ENCODE measurements around the gene ADGRL4.
"Not testable (repeated sequence)": the region's sequence is repeated elsewhere in the genome, so short reads cannot be mapped to it uniquely, and the experiment has no call there.

Gene ADGRL4

DNA sequence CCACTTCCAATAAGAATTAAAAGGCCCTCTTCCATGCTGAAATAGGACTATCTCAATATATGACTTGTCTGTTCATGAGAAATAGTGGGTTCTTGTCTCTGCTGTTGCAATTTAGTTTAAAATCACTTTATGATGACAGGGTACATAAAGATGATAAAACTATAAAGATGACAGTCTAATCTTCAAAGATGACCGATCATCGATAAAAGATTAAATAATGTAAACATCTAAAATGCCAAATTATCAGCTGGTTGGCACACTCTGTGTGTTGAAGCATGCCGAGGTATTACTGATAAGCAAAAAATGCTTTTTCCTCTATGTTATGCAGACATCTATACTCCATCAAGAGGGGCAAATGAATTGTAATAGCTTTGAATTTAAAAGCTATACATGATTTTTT lies 89.5 kb downstream of the ADGRL4 start:
- no peak for ATAC-seq

DNA sequence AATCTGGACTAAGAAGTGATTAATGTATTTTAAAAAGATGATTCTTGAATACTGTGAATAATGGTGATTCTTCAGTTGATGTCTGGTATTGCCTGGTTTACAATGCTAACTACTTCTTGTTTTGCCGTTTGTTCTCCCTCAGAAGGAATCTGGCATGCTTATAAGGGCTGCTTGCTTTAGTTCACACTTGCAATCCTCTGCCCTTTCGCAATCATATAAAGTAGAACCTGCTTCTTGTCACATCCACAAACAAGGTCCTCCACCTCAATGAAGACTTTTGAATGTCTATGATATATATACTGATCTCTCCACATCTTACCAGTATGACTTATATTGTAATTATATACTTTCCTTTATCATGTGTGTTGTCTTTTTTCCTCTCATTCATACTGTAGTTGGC lies 92.6 kb downstream of the ADGRL4 start:
- ATAC-seq: no peak

DNA sequence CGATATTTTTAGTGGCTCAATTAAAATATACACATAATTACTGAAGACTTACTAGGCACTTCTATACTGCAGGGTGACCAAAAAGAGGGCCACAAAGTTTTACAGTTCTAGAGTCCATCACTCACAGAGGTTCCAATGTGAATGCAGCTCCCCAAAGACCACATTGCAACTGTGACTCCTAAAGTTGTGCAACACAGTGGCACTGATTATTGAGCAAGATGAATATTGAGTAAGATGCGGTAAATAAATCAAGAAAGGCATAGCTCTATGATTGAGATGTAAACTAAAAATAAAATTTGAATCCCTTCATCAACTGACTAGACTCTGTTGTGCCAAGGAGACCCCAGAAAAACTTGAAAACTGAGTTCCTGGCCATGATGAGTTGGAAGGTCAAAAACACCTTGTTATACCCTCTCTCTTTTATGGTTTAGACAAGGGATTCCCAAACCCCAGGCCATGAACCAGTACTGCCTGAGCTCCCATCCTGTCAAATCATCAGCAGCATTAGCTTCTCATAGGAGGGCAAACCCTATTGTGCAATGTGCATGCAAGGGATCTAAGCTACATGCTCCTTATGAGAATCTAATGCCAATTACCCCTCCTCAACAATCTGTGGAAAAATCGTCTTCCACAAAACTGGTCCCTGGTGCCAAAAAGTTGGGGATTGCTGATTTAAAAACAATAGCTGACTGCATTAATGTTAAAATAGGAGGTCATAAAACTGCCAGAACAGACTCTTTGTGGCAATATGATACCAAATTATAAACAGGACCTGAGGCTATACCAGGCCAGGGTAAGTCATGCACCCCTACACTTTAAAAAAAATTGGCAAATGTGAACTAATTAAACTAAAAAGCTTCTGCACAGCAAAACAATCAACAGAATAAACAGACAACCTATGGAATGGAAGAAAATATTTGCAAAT lies 94.3 kb downstream of the ADGRL4 start:
- ATAC-seq: no peak

DNA sequence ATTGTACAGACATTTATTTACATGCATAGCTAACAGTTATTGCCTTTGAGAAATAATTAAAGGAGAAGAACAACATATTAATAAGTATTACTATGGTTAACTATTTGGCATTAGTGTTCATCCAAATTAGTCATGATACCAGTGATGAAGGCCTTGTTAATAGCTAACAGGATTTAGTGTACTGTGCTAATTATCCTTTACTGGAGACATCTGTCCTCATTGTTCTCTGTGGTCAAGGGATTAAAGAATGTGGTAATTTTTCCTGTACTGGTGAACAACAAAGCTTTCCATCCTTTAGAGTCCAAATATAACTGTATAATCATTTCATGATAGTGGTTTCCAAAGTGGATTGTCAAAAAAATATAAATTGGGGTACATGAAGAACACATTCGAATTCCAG lies 103.9 kb downstream of the ADGRL4 start:
- ATAC-seq: no peak

DNA sequence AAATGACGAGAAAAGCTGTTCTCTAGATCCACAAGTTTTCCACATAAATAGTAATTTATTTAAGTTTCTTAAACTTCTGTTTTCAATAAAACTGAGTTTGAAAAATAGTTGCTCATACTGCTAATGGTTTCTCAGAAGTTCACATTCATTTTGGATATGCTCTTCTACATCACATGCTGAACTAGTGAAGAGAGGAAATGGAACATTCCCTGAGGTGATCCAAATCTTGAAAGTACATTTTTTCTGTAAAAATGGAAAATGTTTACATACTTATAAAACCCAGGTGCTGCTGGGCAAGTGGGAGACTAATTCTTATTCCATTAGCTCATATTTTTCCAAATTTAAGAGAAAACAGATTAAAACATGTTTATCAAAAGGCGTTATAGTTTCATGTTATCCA lies 111.7 kb downstream of the ADGRL4 start:
- ATAC-seq: no peak

DNA sequence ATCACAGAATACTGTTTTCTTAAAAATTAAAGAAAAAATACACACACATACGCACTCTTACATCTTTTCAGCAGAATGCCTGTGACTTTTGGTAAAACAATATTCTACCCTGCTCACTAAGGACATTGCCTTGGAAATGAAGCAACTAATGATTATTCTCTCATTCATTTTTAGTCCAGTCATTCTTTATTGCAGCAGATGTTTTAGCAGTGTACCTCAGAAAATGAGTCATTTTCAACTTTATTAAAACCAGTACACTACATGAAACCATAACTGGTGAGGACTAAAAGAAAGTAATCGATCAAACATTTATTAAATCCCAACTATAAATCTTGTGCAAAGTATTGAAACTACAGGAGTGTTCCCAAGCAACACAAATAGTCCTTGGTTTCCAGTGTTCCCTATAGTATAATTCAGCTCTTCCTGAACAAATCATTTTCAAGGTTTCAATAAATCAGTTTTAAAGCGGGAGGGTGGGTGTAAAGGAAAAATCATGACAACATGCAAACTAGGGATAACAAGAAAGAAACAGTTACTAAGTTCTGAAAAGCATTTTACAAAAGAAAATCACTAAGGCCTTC lies 114.2 kb downstream of the ADGRL4 start:
- ATAC-seq: no peak

DNA sequence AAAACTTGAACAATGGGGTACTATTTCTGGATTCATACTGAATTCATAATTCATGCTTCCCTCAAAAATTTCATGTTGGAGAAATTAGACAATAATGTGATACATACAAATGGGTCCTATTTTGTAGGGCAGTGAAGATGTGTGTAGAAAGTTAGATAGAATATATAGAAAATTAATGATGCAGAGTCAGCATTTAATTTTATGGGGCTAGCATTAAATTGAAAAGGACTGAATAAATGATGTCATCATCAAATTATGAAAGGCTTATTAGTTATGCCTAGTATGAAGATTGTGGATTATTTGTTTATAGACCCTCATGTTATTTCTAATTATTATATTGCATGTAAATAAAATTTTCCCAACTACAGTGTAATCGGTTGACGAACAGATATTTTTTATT lies 119.1 kb downstream of the ADGRL4 start:
- no peak for ATAC-seq

DNA sequence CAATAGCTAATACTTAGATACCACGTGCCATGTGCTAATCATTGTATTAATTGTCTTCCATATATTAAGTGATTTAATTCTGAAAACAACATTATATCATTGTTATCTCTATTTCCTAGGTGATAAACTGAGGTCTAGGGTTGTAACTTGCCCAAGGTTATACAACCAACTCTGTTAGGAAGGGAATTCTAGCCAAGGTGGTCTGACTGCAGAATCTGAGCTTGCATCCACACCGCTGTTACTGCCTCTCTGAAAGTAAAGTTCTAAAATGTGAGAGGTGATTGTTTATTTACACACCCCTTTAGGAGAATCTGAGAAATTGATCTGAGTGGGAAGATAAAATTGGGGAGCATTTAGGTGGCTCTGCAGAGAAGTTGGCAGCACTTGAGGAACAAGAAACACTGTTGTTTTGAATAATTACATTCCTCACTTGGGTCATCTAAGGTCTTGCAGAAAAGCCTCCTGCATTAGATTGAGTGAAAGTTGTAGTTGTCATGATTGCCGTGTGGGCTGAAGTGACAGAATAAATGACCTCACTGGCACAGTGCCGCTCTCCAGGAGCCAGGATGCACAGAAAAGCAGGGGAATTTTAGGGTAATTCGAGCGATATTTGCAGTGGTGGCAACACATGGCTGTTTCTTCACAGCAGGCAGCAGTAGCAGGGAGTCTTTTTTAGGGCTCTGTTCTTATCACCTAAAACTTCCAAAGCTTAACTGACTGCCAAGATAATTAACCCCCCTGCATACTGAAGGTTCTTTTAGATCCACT lies 121.7 kb downstream of the ADGRL4 start:
- ATAC-seq: no peak

DNA sequence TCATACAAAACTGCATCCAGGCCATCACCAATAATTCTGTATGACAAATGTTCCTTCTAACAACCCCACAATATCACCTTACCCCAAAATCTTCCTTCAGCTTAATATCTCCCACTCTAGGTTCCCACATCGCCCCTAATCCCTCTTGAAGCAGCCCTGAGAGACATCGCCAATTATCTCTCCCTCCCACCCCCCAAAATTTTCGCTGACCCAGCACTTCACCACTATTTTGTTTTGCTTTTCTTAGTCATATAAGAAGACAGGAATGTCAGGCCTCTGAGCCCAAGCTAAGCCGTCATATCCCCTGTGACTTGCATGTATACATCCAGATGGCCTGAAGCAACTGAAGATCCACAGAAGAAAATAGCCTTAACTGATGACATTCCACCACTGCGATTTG lies 126.3 kb downstream of the ADGRL4 start:
- ATAC-seq: no peak

DNA sequence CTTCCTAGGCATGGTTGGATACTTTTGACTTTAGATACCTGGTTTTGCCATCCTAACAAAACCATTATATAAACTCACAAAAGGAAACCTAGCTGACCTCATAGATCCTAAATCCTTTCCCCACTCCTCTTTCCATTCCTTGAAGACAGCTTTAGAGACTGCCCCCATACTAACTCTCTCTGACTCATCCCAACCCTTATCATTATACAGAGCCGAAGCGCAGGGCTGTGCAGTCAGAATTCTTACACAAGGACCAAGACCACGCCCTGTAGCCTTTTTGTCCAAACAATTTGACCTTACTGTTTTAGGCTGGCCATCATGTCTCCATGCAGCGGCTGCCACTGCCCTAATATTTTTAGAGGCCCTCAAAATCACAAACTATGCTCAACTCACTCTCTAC lies 130.5 kb downstream of the ADGRL4 start:
- ATAC-seq: not testable (repeated sequence)

DNA sequence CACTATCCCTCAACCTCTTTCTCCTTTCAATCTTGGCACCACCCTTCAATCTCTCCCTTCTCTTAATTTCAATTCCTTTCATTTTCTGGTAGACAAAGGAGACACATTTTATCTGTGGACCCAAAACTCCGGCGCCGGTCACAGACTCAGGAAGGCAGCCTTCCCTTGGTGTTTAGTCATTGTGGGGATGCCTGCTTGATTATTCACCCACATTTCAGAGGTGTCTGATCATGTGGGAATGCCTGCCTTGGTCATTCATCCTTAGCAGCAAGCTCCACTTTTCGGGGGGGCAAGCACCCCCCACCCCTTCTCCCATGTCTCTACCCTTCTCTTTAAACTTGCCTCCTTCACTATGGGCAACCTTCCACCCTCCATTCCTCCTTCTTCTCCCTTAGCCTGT lies 133.7 kb downstream of the ADGRL4 start:
- not testable (repeated sequence) for ATAC-seq

DNA sequence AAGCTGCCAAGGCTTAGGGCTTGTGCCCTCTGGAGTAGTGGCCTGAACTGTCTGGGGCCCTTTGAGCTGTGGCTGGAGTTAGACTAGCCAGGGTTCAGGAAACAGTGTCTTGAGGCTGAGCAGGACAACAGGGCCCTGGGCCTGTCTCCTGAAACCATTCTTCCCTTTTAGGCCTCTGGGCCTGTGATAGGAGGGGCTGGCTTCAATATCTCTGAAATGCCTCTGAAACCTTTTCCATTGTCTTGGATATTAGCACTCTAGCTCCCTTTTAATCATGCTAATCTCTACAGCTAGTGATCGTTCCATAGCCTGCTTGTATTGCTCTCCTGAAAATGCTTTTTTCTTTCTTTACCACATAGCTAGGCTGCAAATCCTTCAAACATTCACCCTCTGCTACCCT lies 135.3 kb downstream of the ADGRL4 start:
- ATAC-seq: no peak

DNA sequence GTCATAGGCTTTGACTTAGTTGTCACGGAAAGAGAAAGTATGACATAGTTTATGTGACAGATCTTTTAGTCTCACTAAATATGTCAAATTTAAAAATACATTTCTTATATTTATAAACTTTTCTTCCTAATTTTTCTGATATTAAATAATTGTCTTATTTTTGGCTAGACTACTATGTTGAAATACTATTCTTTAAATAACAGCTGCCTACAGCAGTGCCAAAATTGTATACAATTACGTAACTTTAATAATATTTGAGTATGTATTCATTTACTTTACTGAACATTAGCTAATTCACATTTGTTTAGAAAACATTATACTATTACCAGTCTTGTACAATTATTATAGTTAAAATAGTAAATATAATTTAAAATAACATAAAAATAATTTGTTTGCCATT lies 137.4 kb downstream of the ADGRL4 start:
- no peak for ATAC-seq

DNA sequence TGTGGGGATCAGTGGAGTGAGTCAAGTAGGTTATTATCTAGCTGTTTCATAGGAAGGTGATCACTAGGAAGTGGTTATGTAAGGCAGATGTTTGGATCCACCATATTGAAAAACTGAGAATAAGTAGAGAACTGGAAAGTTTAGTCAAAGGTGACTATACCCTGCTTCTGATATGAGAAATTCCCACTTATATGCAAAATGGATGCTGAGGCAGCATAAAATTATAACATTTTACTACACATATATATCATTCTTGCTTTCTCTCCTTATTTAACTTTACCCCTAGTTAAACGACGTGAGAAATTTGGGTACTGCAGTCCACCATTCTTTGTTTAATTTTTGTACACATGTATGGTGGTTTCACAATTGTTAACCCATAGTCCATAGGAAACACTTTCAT lies 142.4 kb downstream of the ADGRL4 start:
- no peak for ATAC-seq

DNA sequence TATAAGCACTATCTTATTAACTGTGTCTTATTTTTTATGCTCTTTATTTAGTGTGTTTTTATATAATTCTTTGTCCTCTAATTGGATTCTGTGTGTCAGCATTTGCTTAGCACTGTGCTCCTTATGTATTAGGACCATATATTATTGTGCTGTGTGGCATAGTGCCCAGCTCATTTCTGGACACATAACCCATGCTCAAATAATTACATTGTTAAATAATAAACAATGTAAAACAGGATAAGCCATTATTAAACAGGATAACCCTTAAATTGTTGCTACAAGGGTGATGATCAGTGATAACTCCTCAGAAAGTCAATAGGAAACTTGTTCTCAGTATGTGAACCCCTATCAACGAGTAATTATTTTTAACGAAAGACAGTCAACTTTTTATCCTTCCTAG lies 150.4 kb downstream of the ADGRL4 start:
- ATAC-seq: no peak

DNA sequence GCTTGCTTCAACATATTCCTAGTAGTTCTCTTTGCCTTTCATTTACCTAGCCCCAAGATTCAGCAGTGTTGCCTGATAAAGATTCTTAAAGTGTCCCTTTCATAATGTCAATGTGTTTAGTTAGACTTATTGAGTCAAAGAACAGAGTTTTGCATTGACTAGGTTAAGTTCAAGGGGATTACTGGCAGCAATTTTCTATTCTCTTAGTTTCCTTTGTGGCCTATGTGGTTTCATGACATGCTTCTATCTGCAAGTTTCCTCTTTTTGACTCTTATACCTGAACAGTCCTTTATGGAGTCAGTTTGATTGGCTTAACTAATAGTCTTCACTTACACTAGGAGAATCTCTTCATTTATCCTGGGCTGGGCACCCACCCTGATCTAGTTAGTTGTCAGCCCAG lies 151.3 kb downstream of the ADGRL4 start:
- ATAC-seq: no peak

DNA sequence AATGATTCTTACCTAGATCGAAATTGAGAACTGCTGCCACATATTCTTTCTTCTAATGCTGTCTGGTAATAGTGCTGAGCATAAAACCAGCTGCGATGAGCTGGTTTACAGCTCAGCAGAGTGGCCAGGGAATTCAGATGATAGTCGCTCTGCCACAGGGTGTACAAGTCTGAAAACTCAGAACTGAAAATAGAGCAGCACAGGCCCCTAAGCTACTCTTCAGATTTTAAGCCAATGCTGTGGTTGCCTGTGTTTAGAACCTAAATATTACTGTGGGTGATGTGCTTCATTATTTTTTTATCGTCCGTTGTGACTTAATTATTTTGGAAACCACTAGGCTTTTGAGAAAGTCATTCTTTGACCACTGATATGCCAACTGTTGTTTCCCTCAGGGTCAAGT lies 152.0 kb downstream of the ADGRL4 start:
- no peak for ATAC-seq

DNA sequence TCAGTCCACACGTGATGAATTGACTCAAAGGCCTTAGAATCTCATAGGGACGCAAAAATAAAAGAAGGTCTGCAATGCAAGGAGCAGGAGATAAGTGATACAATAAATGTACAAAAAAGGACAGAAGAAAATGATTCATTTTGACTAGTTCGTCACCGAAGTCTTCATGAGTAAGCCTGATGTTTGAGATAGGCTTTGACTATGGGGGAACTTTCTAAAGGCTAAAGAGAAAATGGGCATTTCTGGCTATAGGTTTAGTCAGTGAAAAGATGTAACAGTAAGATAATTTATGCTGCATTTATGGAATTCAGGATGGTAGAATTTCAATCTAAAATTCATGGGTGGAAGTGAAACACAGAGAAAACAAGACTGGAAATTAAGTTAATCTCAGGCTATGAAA lies 163.0 kb downstream of the ADGRL4 start:
- ATAC-seq: no peak

DNA sequence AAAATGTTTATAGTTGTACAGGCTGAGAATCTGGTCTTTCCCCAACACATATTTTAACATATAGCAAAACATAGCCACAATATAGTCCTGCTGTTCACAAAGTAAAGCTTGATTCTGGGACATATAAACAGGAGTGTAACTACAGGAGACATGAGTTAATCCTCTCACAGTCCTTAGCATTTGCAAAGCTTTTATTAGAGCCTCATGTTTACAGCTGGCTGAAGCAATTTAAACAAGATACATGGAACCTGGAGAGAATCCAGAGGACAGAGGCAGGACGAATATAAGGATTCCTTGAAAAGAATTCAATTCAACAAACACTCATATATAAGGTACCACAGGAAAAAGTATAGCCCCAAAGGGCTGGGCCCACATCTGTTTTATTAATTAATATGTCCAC lies 163.4 kb downstream of the ADGRL4 start:
- ATAC-seq: no peak

DNA sequence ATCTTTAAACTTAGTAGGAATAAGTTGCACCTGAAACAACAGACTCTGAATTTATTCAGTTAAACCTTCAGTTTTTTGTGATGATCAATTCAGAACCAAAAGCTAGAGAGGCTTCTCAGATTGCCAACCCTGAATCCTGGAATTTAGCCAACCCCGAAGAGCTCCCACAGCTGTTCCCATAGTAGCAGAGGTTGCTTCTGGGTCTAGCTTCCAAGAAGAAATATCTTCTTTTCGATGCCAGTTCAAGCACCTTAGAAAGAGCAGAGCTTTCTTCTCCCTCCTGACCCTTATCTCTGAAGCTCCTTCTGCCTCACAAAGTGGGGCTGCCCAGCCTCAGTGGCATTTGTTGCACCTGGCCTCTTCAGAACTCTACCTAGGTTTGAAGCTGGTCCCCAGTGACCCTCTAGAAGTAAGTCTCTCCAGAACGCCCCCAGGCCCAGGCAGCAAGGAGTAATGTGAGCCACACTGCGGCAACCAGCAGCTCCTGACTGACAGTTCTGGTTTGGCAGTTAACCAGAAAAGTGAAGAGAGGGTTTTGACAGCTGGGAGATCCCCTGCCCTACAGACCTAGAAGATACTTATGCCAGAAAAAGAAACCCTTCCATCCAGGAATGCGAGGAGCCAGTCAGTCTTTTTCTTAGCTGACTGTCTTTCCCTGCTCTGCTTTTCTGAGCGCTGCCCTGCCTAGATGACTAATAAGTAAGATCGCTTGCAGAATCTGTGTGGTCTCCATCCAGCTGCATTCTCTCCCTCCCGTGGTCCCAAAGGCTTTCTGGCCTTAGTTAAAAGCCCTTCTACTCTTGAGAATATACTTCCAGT lies 165.9 kb downstream of the ADGRL4 start:
- no peak for ATAC-seq

Data from activated CD4-positive, CD25-positive, alpha-beta regulatory T cell treated with anti-CD3 and anti-CD28 coated beads, Interleukin-2, amount 50 U/mL, for 24 hours (primary cell).